IPS DF 4.7 (cell line): Measurements from ENCODE around the gene FBRS.
"Not testable (repeated sequence)": the region's sequence is repeated elsewhere in the genome, so short reads cannot be mapped to it uniquely, and the experiment has no call there.

Source experiments
- DNase-seq: peaks from one replicate; pipeline ENCODE4 v3.0.0-alpha.2; 2013; ENCODE audit warnings: low spot score; ENCODE audit errors: extremely low read depth

The FBRS gene

DNA sequence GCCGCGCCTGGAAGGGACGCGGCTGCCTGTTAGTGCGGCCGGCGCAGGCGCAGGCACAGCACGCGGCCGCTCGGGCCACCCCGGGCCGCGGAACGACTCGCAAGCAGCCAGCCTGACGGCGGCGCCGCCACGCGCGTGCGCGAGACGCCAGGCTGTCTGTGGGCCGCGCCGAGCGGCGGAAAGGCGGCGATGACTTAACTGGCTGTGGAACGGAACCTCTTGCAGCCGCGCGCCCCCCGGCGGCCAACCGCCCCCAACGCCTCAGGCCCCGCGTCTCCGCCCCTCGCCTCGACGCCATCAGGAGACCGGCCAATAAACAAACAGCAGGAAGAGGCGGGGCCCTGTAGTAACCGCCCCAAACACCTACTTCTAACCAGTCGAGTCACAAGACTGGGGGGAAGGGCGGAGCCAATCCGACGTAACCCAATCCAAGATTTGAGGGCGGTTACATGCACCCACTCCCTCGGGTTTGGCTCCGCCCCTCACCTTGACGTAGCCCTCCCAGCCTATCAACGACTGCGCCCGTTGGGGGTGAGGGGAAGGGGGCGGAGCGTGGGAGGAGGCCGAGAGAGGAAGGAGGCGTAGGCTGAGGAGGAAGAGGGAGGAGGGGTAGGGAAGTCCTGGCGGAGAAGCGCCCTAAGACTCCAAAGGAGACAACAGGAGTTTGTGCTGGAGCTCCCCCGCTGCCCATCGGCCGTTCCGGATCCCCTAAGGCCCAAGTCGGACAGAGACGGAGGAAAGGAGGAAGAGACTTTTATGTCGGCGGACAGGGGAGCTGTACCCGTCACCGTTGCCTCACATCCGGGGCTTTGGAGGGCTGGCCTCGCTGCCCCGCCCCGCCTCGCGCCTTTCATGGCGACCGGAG lies at the start of gene FBRS:
FBRS (plus strand) TSS at position 566 of the 865 bp plus-strand sequence. CDS start 1,088 bp downstream, outside the sequence.
- peak; percentile 99 for DNase-seq

DNA sequence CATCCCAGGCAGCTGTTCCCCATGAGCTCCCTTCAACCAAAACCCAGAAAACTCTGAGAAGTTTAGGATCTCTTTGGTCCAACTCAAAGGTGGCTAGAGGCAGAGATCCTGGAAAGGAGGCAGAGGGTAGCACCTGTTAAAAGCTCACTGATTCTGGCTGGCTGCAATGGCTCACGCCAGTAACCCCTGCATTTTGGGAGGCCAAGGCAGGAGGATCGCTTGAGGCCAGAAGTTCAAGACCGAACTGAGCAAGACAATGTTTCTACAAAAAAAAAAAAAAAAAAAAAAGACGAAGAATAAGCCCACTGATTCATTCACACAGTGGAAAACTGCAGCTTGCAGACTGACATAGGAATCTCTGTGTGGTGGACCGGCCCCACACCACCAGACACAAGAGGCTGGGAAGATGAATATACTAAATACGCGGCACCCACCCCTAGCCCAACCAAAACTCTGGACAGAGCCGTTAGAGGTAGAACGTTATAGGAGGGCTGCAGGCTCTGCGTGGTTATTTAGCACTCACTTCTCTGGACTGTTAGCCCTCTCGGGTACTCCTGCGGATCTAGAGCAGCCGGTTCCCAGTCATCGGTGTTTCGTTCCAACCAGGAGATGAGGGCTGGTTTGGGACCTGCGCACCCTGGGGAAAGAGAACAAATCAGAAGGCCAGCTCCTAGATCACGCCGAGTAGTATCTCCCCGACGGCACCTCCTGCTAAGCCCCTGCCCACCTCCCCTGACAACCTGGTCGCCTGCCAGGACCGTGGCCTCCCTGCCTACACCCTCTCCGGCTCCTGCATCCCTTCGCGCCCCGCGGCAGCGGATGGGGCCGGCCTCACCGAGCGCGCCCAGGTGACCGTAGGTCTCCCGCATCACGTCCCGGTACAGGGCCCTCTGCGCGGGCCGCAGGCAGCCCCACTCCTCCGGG lies 49.0 kb upstream of the FBRS start:
- DNase-seq, result no peak

DNA sequence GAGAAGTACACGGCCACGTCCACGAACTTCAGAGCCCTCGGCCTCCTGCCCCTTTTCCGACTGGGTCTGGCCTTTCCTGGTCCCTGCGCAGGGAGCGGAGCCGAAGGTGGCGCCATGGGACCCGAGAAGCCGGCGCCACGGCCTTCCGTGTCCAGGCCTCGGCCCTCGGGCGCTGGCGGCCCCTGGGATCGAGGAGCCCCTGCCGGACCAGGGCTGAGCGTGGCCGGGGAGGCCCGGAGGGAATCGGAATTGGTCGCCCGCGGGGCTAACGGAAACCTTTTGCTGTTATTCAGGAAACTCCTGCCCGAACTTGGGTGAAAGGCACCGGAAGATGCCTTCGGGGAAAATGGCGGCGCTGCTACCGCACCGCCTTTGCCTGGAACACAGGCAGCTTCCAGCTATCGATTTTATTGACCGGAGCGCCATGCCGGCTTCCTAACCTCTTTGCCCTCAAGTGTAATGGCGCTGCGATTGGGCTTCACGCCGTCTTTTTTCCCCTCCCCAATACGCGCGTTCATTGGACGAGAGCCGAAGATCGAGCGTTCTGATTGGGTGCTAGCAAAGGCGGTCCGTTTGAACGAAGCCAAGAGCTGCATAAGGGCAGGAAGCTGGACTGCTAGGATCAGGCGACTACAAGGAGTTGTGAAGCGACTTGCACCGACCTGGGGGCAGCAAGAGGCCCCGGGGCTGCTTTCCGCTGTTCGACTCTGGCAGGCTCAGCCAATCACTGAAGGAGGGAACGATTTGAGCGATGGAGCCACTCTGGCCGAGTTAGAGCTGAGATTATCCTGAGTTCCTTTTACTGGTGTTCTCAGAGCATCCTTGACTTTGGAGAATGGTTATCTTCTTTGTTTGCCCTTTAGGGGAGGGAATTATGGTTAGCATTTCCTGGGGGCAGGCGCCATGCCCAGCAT lies 48.0 kb upstream of the FBRS start, which contains the start of gene ZNF689:
ZNF689 (minus strand) TSS at position 464 of the 914 bp plus-strand sequence; CDS start at position 116, 348 bp downstream.
- peak; percentile 95 for DNase-seq

DNA sequence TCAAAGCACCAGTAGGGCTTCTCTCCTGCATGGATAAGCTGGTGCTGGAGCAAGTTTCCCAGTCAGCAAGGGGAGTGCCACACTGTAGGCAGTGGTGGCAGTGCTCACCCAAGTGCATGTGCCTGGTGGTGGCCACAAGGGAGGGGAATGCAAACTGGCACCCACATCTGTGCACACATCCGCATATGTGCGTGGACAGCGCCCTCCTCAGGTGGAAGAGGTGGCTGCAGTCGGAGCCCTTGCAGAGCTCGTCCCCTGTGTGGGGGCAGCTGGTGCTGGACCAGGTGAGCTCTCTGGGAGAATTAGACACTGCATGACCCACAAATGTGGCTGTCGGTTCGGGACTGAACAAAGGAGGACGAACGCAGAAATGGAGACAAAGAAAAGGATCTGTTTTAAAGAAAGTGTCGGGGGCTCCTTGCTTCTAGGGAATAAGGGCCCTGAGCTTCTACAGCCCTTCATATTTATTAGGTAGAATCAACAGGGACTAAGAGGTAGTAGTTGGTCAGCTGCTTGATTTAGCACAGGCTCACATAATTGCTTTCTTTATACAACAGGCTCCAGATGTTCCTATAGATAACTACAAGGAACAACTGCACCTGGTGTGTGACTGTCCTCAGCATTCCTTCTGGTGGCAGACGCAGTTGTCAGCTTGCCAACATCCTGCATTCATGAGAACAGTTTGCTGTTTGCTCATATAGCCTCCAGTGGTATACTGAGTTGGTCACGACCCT lies 42.7 kb upstream of the FBRS start:
- no peak for DNase-seq

DNA sequence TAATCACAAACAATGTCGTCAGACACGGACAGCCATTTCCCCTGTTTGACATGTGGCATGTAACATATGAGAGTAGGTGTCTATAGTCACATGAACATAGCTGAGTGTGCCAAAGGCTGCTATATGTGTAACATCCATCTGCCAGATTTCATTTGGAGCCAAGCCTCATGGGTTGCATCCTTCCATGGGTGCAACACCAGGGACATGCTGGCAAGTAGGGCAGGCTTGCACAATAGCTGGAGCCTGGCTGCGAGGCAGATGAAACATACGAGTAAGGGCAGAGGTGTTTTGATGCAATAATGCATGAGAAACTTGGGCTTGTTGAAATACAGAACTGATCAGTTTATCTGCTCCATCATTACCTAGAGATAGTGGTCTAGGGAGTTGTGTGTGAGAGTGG lies 39.0 kb upstream of the FBRS start:
- no peak for DNase-seq

DNA sequence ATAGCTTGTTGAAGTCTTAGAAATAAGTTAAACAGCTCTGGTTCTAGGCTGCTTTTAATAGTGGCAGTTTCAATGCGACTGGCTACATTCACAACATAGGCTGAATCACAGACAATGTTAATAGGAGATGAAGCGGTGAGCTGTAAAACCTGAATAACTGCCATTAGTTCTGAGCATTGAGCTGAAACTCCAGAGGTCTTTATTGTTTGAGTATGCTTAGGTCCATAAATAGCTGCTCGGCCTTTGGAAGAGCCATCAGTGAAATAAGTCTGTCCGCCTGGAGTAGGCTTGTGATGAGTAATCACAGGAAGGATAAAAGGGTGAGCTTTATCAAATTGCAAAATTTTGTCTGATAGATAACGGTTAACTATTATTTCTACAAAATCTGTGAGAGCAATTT lies 38.6 kb upstream of the FBRS start:
- no peak for DNase-seq

DNA sequence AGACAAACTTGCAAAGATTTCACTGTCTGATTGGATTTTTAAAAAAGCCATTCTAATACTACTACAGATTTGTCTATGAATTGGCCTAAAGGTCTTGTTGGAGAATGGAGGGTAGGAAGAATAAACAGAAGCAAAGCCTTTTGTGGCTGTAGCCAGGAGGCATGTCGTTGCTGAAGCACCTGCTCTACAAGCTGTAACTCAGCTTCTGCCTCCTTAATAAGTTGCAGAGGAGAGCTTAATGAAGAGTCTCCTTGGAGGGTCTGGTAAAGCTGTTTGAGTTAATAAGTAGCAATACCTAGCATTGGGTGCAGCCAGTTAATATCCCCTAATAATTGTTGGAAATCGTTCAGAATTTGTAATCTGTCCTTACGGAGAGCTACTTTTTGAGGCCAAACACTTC lies 38.1 kb upstream of the FBRS start:
- DNase-seq, result no peak

DNA sequence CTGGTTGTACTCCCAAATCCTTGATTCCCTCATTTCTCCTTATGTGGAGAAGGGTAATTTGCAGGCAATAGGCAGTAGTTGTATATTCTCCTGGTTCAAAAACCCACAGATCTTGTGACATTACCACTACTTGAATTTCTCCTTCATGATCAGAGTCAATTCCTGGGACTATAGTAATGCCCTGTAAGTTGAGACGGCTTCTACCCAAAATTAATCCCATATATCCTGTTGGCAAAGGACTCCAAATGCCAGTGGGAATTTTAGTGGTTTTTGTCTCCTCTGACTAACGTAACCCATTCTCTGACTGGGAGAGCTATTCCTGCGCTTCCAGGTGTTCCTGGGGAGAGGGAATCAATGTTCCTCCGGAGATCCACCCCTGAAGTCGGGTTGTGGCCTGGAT lies 36.5 kb upstream of the FBRS start:
- no peak for DNase-seq

DNA sequence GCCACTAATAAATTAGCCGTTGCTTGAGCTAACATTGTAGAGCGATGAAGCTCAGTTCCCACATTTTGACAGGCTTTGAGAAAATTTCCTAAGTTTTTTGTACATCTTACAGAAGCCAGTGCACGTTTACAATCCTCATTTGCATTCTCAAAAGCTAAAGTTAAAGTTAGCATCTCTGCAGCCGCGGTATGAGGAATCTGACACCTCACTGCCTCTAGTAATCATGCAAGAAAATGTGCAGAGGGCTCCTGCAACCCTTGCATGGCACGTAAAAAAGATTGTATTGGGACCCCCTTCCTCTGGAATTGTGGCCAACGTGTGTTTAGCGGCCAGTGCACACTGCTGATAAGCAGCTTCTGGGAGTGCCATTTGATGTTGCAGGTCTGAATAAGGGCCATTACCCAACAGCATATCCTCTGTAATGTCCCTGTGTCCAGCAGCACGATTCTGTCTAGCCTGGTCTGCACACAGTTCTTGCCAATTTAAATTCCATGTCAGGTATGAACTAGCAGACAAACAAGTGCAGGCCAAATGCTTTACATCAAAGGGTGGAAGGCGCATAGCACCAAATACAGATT lies 35.7 kb upstream of the FBRS start:
- DNase-seq, result no peak

DNA sequence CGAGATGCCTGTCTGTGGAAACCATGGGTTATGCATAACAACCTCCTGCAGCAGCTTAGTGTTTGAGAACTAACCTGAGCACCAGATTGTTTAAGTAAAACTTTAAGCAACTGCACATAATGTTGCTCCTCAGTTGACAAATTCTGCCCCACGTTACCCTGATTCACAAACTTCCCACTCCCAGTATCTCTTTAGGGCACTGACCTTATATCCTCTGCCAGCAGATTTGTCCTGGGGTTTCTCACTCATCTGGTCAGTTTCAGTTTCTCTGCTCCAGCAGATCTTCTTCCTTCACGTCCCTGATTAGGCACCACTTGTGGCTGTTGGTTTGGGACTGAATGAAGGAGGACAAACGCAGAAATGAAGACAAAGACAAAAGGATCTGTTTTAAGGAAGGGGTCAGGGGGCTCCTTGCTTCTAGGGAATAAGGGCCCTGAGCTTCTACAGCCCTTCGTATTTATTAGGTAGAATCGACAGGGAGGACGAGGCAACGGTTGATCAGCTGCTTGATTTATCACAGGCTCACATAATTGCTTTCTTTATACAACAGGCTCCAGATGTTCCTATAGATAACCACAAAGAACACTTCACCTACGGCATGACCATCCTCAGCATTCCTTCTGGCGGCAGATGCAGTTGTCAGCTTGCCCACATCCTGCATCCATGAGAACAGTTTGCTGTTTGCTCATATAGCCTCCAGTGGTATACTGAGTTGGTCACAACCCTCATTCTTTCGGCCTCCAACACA lies 34.5 kb upstream of the FBRS start:
- no peak for DNase-seq

DNA sequence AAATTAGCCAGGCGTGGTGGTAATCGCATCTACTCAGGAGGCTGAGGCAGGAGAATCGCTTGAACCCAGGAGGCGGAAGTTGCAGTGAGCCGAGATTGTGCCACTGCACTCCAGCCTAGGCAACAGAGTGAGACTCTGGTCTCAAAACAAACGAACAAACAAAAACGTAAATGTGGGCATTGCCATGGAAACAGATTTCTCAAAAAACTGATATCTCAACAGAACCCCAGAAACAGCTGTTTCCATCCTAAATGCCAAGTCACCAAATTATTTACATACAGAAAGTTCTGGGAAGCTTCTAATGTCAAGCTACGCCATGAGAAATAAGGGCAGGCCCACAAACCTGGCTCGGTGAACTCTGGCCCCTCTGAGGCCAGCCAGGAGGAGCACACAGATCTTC lies 32.0 kb upstream of the FBRS start:
- no peak for DNase-seq

DNA sequence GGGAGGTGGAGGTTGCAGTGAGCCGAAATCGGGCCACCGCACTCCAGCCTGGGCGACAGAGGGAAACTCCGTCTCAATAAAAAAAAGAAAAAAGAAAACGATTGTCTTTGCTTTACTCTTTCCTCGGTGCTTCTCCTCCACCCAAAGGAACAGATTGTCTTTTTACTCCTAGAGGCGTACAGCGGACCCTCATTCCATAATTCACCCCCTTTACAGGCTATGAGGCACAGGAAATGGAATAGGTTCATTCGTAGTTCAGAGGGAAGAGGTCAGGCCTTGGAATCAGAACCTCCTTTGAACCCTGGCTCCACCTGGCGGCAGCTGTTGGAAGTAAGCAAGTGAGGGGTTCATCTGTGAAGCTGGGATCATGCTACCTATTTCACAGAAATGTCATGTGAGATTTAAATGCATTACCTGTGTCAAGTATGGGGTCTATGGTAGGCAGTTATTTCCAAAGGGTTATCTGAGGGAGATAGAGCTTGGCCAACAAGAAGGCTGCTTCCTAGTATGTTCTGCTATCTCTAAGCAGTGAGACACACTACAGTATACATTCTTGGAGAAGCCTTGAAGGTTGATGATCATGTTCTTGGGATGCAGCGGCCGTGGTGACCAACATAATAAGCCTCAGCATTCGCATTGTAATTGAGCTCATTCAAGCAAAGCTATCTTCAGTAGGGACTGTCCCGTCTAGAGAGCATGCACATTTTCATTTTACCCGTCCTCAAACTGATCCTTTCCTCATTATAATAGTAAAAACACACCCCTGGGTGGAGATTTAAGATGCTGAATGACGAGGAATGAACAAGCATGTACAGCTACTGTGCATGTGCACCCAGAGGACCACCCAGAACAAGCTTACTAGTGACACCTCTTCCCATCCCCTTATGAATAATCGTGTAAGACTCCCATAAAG lies 29.3 kb upstream of the FBRS start:
- no peak for DNase-seq

DNA sequence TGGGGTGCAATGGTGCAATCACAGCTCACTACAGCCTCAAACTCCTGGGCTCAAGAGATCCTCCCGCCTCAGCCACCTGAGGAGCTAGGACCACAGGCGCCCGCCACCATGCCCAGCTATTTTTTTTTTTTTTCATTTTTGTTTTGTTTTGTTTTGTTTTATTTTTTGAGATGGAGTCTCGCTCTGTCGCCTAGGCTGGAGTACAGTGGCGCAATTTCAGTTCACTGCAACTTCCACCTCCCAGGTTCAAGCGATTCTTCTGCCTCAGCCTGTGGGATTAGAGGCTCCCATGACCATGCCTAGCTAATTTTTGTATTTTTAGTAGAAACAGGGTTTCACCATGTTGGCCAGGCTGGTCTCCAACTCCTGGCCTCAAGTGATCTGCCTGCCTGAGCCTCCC lies 25.8 kb upstream of the FBRS start:
- not testable (repeated sequence) for DNase-seq

DNA sequence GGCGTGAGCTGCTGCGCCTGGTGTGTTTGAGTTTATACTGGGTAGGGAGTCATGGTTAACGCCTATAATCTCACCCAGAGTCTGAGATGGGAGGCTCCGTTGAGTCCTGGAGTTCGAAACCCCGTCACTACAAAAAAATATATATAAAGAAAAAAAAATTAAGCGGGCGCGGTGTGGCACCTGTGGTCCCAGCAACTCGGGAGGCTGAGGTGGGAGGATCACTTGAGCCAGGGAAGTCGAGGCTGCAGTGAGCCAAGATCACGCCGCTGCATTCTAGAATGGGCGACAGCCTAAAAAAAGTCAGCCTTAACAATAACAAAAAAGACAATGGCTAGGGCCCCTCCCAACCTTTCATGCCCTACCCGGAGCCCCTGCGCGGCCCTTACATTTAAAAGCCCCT lies 24.7 kb upstream of the FBRS start:
- DNase-seq, result no peak

DNA sequence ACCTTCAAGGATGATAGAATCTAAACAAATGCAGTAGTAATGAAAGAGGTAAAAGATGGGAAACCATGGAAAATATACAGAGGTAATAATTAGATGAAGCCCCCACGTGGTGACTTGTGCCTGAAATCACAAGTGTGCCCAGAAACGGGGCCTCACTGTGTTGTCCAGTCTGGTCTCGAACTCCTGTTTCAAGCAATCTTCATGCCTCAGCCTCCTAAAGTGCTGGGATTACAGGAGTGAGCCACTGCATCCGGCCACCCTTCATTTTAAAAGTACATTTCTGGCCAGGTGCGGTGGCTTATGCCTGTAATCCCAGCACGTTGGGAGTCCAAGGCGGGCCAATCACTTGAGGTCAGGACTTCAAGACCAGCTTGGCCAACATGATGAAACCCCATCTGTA lies 21.6 kb upstream of the FBRS start:
- no peak for DNase-seq

DNA sequence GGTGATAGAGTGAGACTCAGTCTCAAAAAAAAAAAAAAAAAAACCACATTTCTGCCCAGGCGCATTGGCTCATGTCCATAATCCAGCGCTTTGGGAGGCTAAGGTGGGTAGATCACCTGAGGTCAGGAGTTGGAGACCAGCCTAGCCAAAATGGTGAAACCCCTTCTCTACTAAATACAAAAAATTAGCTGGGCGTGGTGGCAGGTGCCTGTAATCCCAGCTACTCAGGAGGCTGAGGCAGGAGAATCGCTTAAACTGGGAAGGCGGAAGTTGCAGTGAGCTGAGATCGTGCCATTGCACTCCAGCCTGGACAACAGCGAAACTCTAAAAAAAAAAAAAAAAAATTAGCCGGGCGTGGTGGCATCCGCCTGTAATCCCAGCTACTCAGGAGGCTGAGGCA lies 21.1 kb upstream of the FBRS start:
- not testable (repeated sequence) for DNase-seq

DNA sequence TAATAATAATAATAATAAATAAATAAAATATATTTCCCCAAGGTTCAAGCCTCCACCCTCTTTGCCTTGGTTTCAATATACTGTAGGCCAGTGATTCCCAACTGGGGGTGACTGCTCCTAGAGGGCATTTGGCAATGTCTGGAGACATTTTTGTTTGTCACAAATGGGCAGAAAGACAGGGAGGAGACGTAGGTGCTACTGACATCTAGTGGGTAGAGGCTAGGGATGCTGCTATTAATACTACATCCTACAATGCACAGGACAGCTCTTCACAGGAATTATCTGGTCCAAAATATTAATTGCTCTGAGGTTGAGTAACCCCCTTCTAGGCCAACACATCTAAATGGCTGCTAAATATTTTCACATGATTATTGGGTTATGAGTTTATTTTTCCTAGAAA lies 20.3 kb upstream of the FBRS start:
- no peak for DNase-seq

DNA sequence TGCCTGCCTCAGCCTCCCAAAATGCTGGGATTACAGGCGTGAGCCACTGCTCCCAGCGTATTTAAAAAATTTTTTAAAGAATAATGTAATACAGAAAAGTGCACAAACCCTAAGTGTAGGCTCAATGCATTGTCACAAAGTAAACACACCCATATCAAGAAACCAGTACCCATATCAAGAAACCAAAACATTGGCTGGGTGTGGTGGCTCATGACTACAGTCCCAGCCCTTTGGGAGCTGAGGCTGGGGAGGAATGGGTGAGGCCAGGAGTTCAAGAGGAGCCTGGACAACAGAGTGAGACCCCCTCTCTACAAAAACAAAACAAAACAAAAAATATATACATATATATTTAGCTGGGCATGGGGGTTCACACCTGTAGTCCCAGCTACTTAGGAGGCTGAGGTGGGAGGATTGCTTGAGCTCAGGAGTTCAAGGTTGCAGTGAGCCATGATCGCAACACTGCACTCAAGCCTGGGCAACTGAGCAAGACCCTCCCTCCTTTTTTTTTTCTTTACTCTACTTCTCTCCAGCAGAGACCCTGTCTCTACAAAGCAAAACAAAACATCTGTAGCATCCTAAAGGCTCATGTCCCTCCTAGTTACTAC lies 16.8 kb upstream of the FBRS start:
- no peak for DNase-seq
